ENCODE data around the gene LENG1. TPM values are rescaled to one million over a fixed set of nuclear protein-coding genes. Genes with fewer than 3 reads are reported as not detected.
A peak's percentile ranks its signal among the peaks of the same experiment; 100 is the strongest.

LENG1 gene
- total and polyA plus RNA-seq, 7 donors = 7.8 to 11.5 (median 8.6) TPM

GRCh38 chr19:54108496-54108895, 51.0 kb downstream of the LENG1 start:
- Histone ChIP-seq H3K4me1 (peaks cover 0 to 9% (median 8%) of the 10 kb centered on the region in 4 donors), H3K4me3 (no peak overlapping the region), H3K9me3 (no peaks in the 10 kb centered on the region), H3K27me3 (no peaks in the 10 kb centered on the region), H3K27ac (no peak overlapping the region), H3K36me3 (peaks cover 8 to 67% (median 42%) of the 10 kb centered on the region in 4 donors)
- intact Hi-C loops (cut with DNase I) = no loop called here
- WGBS, 2 donors = 78 to 87% methylated on average over 7 of the region's 7 CpGs
- TF ChIP-seq CTCF (IDR thresholded peaks at IDR 0.05) = no peak
- no peak for TF ChIP-seq POLR2AphosphoS5 (IDR thresholded peaks at IDR 0.05)
- TF ChIP-seq POLR2A (IDR thresholded peaks at IDR 0.05) = no peak
- TF ChIP-seq EP300 (IDR thresholded peaks at IDR 0.05) = no peak
- no peak for DNase-seq

GRCh38 chr19:54107876-54108490, 51.5 kb downstream of the LENG1 start:
- no peaks in the 10 kb centered on the region for H3K27me3 ChIP-seq
- peak; percentile 51 for DNase-seq
- no peaks in the 10 kb centered on the region for H3K9me3 ChIP-seq
- no peak for TF ChIP-seq POLR2AphosphoS5 (IDR thresholded peaks at IDR 0.05)
- TF ChIP-seq CTCF (IDR thresholded peaks at IDR 0.05) = no peak
- TF ChIP-seq EP300 (IDR thresholded peaks at IDR 0.05) = no peak
- no peak for TF ChIP-seq POLR2A (IDR thresholded peaks at IDR 0.05)
- H3K27ac ChIP-seq = no peak overlapping the region
- peaks cover 8 to 67% (median 42%) of the 10 kb centered on the region in 4 donors for H3K36me3 ChIP-seq
- intact Hi-C loops (cut with DNase I) = no loop called here
- H3K4me1 ChIP-seq = peaks cover 0 to 15% (median 13%) of the 10 kb centered on the region in 4 donors
- H3K4me3 ChIP-seq = no peak overlapping the region
- WGBS, 2 donors = 84 to 85% methylated on average over 21 of the region's 21 CpGs

GRCh38 chr19:54106716-54107115, 52.8 kb downstream of the LENG1 start:
- H3K36me3 ChIP-seq = peaks cover 8 to 62% (median 42%) of the 10 kb centered on the region in 4 donors
- TF ChIP-seq POLR2AphosphoS5 (IDR thresholded peaks at IDR 0.05) = no peak
- TF ChIP-seq POLR2A (IDR thresholded peaks at IDR 0.05) = no peak
- TF ChIP-seq EP300 (IDR thresholded peaks at IDR 0.05) = no peak
- TF ChIP-seq CTCF (IDR thresholded peaks at IDR 0.05) = no peak
- H3K27me3 ChIP-seq = no peaks in the 10 kb centered on the region
- no peaks in the 10 kb centered on the region for H3K9me3 ChIP-seq
- peak; percentile 61 for DNase-seq
- H3K4me1 ChIP-seq = peaks cover 0 to 18% (median 16%) of the 10 kb centered on the region in 4 donors
- intact Hi-C loops (cut with DNase I) = no loop called here
- WGBS, 2 donors = 84 to 88% methylated on average over 15 of the region's 15 CpGs
- H3K4me3 ChIP-seq = no peak overlapping the region
- H3K27ac ChIP-seq = no peak overlapping the region

- no peaks in the 10 kb centered on the region for H3K9me3 ChIP-seq
- H3K27ac ChIP-seq = no peak overlapping the region
- WGBS, 2 donors = 90 to 92% methylated on average over 10 of the region's 10 CpGs
- peaks cover 0 to 18% (median 16%) of the 10 kb centered on the region in 4 donors for H3K4me1 ChIP-seq
- no peak overlapping the region for H3K4me3 ChIP-seq
- no peak for TF ChIP-seq EP300 (IDR thresholded peaks at IDR 0.05)
- no peak for TF ChIP-seq POLR2AphosphoS5 (IDR thresholded peaks at IDR 0.05)
- TF ChIP-seq POLR2A (IDR thresholded peaks at IDR 0.05) = no peak
- TF ChIP-seq CTCF (IDR thresholded peaks at IDR 0.05) = no peak
- H3K36me3 ChIP-seq = peaks cover 8 to 56% (median 39%) of the 10 kb centered on the region in 4 donors
- intact Hi-C loops (cut with DNase I) = no loop called here
- peak; percentile 39 for DNase-seq
- no peaks in the 10 kb centered on the region for H3K27me3 ChIP-seq
Observed at GRCh38 chr19:54105796-54106195, 53.7 kb downstream of the LENG1 start.

Other genes starting within 250 kb of the LENG1 start
- gene CACNG8, start 196.8 kb downstream of the LENG1 start, total RNA-seq = under 1 TPM in 1 of 4 donors, not detected in 3; under 0.01 TPM
- under 1 TPM in 1 of 3 donors, not detected in 2; 0.03 TPM for gene CACNG8, start 196.8 kb downstream of the LENG1 start, polyA plus RNA-seq
- gene CACNG6, start 168.1 kb downstream of the LENG1 start, total RNA-seq = not detected
- gene CACNG6, start 168.1 kb downstream of the LENG1 start, polyA plus RNA-seq = not detected
- not detected for gene VSTM1, start 95.8 kb downstream of the LENG1 start, total RNA-seq
- not detected for gene VSTM1, start 95.8 kb downstream of the LENG1 start, polyA plus RNA-seq
- gene TARM1, start 78.4 kb downstream of the LENG1 start, total RNA-seq = not detected
- gene TARM1, start 78.4 kb downstream of the LENG1 start, polyA plus RNA-seq = not detected
- 1 to 10 TPM in 2 of 4 donors, not detected in 2; 3.0 to 3.1 TPM for gene OSCAR, start 58.9 kb downstream of the LENG1 start, total RNA-seq
- 1 to 10 TPM in 1 of 3 donors, under 1 TPM in 1, not detected in 1; 0.93 to 4.2 TPM for gene OSCAR, start 58.9 kb downstream of the LENG1 start, polyA plus RNA-seq
- gene NDUFA3, start 56.9 kb downstream of the LENG1 start, total RNA-seq = 10 to 100 TPM; 18.8 to 32.4 (median 20.2) TPM
- 100 to 1,000 TPM; 151 to 207 (median 184) TPM for gene NDUFA3, start 56.9 kb downstream of the LENG1 start, polyA plus RNA-seq
- 10 to 100 TPM; 18.2 to 24.7 (median 20.4) TPM for gene TFPT, start 44.1 kb downstream of the LENG1 start, total RNA-seq
- 10 to 100 TPM; 22.2 to 28.6 (median 25.2) TPM for gene TFPT, start 44.1 kb downstream of the LENG1 start, polyA plus RNA-seq
- gene PRPF31, start 44.0 kb downstream of the LENG1 start, total RNA-seq = 10 to 100 TPM; 48.7 to 53.5 (median 51.5) TPM
- 10 to 100 TPM; 25.0 to 60.9 (median 36.6) TPM for gene PRPF31, start 44.0 kb downstream of the LENG1 start, polyA plus RNA-seq
- gene CNOT3, start 22.0 kb downstream of the LENG1 start, total RNA-seq = 10 to 100 TPM; 11.8 to 31.5 (median 21.2) TPM
- gene CNOT3, start 22.0 kb downstream of the LENG1 start, polyA plus RNA-seq = 10 to 100 TPM; 15.5 to 32.9 (median 19.8) TPM
- gene TMC4, start 13.4 kb upstream of the LENG1 start, total RNA-seq = 1 to 10 TPM in 1 of 4 donors, under 1 TPM in 1, not detected in 2; 0.66 to 1.4 TPM
- 10 to 100 TPM; 13.9 to 55.4 (median 25.2) TPM for gene TMC4, start 13.4 kb upstream of the LENG1 start, polyA plus RNA-seq
- 10 to 100 TPM; 20.1 to 49.7 (median 31.0) TPM for gene MBOAT7, start 29.9 kb upstream of the LENG1 start, total RNA-seq
- 10 to 100 TPM; 15.0 to 79.7 (median 16.0) TPM for gene MBOAT7, start 29.9 kb upstream of the LENG1 start, polyA plus RNA-seq
- 10 to 100 TPM; 41.5 to 80.9 (median 53.2) TPM for gene TSEN34, start 31.6 kb upstream of the LENG1 start, total RNA-seq
- 10 to 100 TPM; 47.3 to 61.9 (median 52.5) TPM for gene TSEN34, start 31.6 kb upstream of the LENG1 start, polyA plus RNA-seq
- gene RPS9, start 41.1 kb upstream of the LENG1 start, total RNA-seq = 1,000 to 10,000 TPM; 2,139 to 2,970 (median 2,693) TPM
- gene RPS9, start 41.1 kb upstream of the LENG1 start, polyA plus RNA-seq = 1,000 to 10,000 TPM; 3,254 to 5,599 (median 3,699) TPM
- 10 to 100 TPM; 12.5 to 19.3 (median 16.8) TPM for gene LILRB3, start 63.3 kb upstream of the LENG1 start, total RNA-seq
- 1 to 10 TPM; 4.2 to 7.2 (median 4.9) TPM for gene LILRB3, start 63.3 kb upstream of the LENG1 start, polyA plus RNA-seq
- 1 to 10 TPM; 1.8 to 3.2 (median 2.3) TPM for gene LILRA6, start 83.1 kb upstream of the LENG1 start, total RNA-seq
- gene LILRA6, start 83.1 kb upstream of the LENG1 start, polyA plus RNA-seq = 1 to 10 TPM; 1.2 to 2.3 (median 1.5) TPM
- gene LILRB5, start 97.6 kb upstream of the LENG1 start, total RNA-seq = 10 to 100 TPM in 3 of 4 donors, 1 to 10 TPM in 1; 8.4 to 23.5 (median 11.7) TPM
- gene LILRB5, start 97.6 kb upstream of the LENG1 start, polyA plus RNA-seq = 10 to 100 TPM in 1 of 3 donors, 1 to 10 TPM in 2; 2.2 to 27.0 (median 4.2) TPM
- gene LILRB2, start 121.4 kb upstream of the LENG1 start, total RNA-seq = 1 to 10 TPM; 2.5 to 5.0 (median 3.5) TPM
- 1 to 10 TPM; 2.4 to 5.9 (median 5.5) TPM for gene LILRB2, start 121.4 kb upstream of the LENG1 start, polyA plus RNA-seq
- gene LILRA5, start 153.4 kb upstream of the LENG1 start, total RNA-seq = 1 to 10 TPM in 3 of 4 donors, not detected in 1; 2.0 to 6.7 (median 2.5) TPM
- gene LILRA5, start 153.4 kb upstream of the LENG1 start, polyA plus RNA-seq = 10 to 100 TPM in 1 of 3 donors, 1 to 10 TPM in 2; 5.1 to 14.6 (median 6.0) TPM
- under 1 TPM in 1 of 4 donors, not detected in 3; 0.36 TPM for gene LILRA4, start 179.4 kb upstream of the LENG1 start, total RNA-seq
- gene LILRA4, start 179.4 kb upstream of the LENG1 start, polyA plus RNA-seq = 1 to 10 TPM in 2 of 3 donors, under 1 TPM in 1; 0.92 to 3.9 (median 3.0) TPM
- gene LAIR1, start 205.2 kb upstream of the LENG1 start, total RNA-seq = 10 to 100 TPM in 3 of 4 donors, 1 to 10 TPM in 1; 4.4 to 18.9 (median 14.4) TPM
- gene LAIR1, start 205.2 kb upstream of the LENG1 start, polyA plus RNA-seq = 10 to 100 TPM in 2 of 3 donors, 1 to 10 TPM in 1; 6.6 to 34.6 (median 13.4) TPM